ENCODE measurements around the gene LRRIQ1.
"Not testable (repeated sequence)": the region's sequence is repeated elsewhere in the genome, so short reads cannot be mapped to it uniquely, and the experiment has no call there.

LRRIQ1 gene, protein sequence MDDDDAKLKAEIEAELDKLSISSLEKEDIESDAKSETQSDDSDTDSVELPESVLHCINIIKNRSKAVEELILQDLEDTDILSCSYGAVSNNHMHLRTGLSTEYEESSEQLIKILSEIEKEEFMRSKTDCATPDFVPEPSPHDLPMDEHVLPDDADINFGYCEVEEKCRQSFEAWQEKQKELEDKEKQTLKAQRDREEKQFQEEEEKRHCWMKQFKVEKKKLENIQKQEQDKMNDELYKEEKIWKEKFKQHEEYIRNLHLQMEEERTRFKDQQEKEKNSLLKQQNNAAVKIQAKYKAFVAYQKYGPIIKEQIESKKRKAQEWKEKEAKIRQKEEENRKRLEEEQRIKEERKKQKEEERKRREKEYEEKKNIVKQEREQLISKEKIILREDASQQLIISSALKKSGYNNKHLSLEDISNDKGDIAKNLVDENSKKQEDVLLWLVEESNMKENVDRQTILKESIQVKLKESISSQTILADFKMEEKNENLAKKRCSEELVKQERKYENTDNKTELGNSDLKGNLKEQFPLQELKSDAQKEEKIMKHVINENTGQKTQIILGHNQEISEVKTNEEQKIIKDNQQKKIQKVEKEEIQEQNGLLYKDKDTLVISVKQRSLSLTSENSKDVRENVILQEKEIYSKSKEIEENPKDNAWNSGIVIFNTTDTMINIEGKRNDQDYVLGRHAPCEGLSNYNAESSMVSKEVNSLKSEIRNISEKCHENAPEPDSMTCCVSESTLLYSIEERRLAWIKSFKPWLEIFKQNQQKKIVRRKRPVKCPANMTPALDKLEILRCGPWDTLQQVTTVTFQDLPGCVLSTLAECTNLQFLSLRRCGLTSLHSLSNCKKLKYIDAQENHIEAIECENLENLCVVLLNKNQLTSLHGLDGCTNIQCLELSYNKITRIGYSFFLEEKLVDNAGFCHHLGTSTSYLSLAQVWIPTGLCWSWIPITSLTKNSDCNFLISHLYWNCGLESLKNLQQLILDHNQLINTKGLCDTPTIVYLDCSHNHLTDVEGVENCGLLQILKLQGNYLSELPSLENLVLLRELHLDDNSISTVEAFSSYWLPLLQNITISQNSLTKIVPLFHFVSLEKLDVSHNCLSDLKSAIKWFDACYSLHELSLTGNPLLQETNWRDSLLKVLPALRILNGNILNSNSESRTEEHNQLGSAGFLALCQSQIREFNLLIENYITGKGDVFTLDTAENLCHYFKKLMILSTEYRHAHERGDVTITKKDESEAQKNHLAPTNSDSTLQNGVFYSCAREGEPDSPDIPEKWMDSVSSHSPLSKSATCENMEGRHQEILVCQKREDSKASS (N-terminal part only)

DNA sequence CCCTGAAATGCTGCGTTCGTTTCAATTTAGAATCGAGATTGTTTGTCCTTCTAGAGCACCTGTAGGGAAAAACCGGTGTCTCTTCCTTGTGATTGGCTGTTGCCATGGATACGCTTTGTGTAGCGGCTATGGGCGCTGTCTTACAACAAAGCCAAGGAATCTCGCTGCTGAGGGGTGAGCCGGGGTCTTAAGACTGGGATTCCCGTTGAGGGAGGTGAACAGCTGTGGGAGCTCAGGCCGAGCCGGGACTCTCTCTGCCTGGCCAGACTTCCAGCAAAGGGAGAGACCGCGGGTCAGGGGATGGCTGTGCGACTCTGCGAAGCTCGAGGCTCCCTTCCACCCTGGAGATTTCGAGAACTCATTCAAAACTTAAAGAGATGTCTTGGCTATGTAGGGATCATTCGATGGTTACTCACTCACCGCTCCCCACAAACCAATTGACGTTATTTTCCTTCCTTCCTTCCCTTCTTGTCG, at the start of gene LRRIQ1, which contains the start of gene TSPAN19:
TSS of gene LRRIQ1 (plus strand) at position 118 of the 474 bp plus-strand sequence. CDS start 1,826 bp downstream, outside the sequence.
TSS of gene TSPAN19 (minus strand) at position 44 of the 474 bp plus-strand sequence. CDS start 6,331 bp downstream, outside the sequence.
- DNase-seq (ENCODE audit: low read depth, low spot score): no peak

DNA sequence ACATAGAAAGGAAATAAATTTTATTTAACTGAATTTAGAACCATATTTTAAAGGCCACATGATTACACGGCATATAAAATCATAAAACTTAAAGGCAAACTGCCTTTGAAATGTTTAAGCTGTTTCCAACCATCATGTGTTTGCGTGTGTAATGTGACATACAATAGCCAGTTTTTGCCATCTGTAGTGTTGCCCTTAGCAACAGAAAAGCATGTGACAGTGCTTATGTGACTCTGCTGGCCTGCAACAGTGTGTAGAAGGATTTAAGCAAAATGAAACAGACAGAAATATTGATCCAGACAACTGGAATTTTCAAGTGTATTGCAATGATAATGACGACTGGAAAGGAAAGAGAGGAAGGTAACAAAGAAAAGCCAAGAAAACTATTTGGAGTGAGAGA, 49.6 kb upstream of the LRRIQ1 start:
- DNase-seq (ENCODE audit: low read depth, low spot score): no peak

DNA sequence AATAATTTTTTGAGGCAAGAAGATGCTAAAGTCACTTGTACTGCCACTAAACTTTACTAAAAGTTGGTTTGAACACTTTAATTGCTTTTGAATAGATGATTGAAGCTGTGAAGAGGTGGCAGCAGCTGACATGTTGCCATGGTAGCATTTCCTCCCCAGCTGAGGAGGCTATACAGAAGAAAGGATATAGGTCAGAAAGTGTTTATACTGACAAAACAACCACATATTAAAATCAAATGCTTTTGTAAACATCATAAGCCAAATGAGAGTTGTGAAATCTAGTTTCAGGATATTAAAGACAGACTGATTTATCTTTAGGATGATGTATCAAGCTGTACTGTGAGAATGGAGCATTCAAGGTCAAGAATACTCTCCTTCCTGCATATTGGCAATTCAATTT, 41.7 kb upstream of the LRRIQ1 start:
- no peak for DNase-seq (ENCODE audit: low read depth, low spot score)

DNA sequence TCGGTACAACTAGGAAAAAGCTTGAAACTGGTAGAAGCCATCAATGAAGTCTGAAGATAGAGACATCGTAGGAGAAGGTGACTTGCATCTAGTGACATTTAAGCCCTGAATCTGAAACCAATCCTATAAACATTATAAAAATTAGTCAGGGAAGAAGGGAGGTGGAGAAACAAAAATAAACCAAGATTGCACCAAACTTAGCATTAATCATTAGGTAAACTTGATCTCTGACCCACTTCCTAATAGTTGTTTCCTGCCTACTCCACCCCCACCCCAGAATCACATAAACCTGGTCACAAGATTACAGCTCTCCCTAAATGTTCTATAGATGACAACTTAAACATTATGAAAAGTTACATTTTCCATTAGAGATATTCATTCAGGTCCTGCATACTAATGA, 40.5 kb upstream of the LRRIQ1 start:
- DNase-seq (ENCODE audit: low read depth, low spot score): no peak

DNA sequence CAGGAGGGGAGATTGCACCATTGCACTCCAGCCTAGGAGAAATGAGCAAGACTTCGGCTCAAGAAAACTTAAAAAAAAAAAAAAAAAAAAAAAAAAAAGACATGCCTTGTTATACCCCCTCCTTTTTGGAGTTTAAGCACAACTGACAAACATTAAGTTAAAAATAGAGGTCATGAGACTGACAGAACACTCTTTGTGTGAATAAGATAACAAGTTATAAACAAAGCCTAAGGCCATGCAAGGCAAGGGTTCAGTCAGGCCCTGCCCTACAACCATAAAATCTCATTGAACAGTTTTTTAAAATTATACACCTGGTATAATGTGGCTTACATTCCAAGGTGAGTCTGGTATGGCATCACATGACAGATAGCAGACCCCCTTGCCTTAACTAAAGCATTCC, 39.4 kb upstream of the LRRIQ1 start:
- no peak for DNase-seq (ENCODE audit: low read depth, low spot score)

DNA sequence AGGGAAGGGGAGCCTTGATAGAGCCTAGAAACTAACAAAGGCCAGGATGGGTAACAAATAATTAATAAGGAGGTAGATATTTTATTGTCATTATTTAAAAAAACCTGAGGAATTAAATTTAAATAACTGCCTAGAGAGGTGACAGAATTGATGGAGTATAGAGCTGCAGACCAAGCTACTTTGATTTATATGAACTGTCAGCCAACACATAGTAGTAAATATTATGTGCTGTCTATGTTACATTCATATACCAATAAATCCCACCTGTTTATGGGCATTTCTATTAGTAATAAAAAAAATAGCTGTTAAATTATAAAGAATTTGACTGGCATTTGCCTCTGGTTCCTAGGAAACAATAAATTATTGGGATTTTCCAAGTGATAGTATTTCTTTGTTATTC, 37.8 kb upstream of the LRRIQ1 start:
- DNase-seq (ENCODE audit: low read depth, low spot score): no peak

DNA sequence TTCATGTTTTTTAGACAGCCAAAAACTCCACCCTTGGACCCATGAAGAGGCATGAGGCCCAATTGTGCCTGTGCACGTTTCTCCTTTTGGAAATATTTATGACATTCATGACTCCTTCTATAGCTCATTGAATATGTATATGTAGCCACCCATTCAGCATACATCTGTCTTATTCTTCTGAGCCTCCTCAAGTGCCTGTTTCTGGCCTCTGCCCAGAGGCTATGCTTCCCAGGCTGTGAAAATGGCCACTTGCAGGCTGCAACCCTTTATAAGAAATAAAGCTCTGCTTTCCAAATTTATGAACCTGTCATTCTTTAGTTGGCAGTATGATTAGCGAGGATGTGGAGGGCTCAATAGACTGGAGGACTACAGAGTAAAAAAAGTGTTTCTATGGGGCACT, 35.4 kb upstream of the LRRIQ1 start:
- DNase-seq (ENCODE audit: low read depth, low spot score): no peak

DNA sequence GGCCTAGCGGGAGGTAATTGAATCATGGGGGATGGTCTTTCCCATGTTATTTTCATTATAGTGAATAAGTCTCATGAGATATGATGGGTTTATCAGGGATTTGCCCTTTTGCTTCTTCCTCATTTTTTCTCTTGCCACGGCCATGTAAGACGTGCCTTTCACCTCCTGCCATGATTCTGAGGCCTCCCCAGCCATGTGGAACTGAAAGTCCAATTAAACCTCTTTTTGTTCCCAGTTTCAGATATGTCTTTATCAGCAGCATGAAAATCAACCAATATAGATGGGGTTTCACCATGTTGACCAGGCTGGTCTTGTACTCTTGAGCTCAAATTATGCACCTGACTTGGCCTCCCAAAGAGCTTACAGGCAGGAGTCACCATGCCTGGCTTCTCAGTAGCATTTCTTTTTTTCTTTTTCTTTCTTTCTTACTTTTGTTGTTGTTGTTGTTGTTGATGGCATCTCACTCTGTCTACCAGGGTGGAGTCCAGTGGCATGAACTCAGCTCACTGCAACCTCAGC, 33.3 kb upstream of the LRRIQ1 start:
- no peak for DNase-seq (ENCODE audit: low read depth, low spot score)

DNA sequence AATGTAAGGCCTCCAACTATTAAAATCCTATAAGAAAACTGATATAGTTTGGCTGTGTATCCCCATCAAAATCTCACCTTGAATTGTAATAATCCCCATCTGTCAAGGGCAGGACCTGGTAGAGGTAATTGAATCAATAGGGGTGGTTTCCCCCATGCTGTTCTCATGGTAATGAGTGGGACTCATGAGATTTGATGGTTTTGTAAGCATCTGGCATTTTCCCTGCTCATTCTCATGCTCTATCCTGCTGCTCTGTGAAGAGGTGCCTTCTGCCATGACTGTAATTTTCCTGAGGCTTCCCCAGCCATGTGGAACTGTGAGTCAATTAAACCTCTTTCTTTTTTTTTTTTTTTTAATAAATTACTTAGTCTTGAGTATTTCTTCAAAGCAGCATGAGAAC, 31.9 kb upstream of the LRRIQ1 start:
- no peak for DNase-seq (ENCODE audit: low read depth, low spot score)

DNA sequence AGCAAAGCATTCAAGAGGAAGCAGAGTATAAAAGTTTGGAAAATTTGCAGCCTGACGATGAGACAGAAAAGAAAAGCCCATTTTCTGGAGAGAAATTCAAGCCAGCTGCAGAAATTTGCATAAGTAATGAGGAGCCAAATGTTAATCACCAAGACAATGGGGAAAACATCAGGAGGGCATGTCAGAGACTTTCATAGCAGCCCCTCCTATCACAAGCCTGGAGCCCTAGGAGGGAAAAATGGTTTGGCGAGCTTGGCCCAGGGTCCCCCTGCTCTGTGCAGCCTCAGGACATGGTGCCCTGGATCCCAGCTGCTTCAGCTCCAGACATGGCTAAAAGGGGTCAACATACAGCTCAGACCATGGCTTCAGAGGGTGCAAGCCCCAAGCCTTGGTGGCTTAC, 31.1 kb upstream of the LRRIQ1 start:
- not testable (repeated sequence) for DNase-seq (ENCODE audit: low read depth, low spot score)

DNA sequence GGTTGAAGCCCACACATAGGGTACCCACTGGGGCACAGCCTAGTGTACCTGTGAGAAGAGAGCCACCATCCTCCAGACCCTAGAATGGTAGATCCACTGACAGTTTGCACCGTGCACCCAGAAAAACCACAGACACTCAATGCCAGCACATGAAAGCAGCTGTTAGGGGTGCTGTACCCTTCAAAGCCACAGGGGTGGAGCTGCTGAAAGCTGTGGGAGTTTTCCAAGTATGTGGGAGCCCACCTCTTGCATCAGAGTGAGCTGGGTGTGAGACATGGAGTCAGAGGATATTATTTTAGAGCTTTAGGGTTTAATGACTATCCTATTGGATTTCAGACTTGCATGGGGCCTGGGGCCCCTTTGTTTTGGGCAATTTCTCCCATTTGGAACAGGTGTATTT, 30.5 kb upstream of the LRRIQ1 start:
- DNase-seq (ENCODE audit: low read depth, low spot score): no peak

DNA sequence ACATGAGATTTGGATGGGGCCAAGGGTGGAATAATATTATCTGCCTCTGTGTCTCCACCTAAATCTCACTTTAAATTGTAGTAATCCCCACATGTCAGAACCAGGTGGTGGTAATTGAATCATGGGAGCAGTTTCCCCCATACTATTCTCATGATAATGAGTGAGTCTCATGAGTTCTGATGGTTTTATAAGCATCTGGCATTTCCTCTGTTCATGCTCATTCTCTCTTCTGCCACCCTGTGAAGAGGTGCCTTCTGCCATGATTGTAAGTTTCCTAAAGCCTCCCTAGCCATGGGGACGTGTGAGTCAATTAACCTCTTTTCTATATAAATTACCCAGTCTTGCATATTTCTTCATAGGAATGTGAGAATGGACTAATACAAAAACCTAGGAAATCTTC, 29.9 kb upstream of the LRRIQ1 start:
- DNase-seq (ENCODE audit: low read depth, low spot score): no peak

DNA sequence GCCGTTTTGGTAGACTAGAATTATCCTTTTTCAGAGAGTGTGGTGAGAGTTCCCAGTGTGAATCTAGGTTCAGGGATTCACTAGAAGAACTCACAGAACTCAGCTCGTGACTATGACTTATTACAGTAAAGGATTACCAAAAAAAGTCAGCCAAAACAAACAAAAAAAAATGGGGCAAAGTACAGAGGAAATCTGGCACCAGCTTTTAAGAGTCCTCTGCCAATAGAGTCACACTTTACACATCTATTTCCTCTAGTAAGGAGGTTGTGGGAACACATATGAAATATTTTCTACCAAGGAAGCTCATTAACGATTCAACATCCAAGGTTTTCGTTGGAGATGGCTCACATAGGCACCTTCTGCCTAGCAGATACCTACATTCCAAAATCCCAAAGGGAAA, 28.3 kb upstream of the LRRIQ1 start:
- no peak for DNase-seq (ENCODE audit: low read depth, low spot score)

DNA sequence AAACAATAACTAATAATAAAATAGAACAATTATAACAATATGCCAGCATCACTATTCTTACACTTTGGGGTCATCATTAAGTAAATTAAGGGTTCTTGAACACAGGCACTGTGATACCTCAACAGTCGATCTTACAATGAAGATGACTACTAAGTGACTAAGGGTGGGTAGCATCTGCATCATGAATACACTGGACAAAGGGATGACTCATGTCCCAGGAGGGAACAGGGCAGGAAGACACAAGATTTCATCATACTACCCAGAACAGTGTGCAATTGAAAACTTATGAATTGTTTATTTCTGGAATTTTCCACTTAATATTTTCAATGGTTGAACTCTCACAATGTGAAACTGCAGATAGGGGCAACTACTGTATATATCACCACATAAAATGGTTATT, 19.7 kb upstream of the LRRIQ1 start:
- no peak for DNase-seq (ENCODE audit: low read depth, low spot score)

DNA sequence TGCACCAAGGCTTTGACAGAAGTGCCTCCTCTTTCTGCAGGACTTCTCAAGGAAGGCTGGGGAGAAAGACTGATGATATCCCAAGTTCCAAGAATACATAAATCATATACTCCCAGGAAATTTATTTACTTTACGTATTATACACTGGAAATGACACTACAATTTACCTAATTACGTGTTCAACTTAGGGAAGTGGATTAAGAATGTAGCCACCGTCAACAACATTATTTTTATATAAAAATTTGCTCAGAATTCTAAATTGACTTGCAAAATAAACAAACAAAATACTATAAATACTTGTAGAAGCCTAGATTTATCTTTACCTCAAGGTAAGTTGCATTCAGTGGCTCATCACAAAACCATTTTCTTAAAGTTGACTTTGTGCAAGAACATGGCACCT, 19.0 kb upstream of the LRRIQ1 start:
- no peak for DNase-seq (ENCODE audit: low read depth, low spot score)

DNA sequence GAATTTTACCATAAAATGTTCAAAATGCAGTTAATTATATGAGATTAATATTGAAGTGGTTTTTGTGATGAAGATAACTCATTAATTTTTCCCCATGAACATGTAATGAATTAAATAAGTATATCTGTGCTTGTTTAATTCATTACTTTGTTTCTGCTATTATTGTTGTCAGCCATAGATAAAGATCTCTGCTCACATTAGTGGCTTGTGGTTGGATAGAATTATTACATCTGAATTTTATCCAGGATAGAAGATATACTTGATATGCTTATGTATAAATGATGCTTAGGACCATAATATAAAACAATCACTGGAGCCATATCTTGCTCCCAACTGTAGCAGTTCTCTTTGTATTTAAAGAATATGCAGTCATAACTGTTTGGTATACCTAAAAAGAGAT, 18.5 kb upstream of the LRRIQ1 start:
- DNase-seq (ENCODE audit: low read depth, low spot score): no peak

DNA sequence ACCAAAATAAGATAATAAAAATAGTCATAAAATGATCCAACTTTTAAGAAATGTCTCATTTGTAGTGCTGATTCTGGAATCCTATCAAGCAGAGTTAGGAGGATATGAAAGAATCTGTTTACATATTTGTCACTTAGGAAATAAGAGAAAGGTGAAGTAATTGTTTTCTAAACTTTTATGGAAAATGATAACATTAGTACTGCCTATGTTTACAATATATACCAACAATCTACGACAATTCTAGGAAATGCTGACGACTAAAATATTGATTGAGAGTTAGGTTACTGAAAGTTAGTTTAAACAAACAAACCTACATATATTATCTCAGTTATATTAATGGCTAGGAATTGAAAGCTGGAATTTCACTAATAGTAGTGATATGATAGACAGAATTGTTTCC, 18.1 kb upstream of the LRRIQ1 start:
- DNase-seq (ENCODE audit: low read depth, low spot score): no peak

DNA sequence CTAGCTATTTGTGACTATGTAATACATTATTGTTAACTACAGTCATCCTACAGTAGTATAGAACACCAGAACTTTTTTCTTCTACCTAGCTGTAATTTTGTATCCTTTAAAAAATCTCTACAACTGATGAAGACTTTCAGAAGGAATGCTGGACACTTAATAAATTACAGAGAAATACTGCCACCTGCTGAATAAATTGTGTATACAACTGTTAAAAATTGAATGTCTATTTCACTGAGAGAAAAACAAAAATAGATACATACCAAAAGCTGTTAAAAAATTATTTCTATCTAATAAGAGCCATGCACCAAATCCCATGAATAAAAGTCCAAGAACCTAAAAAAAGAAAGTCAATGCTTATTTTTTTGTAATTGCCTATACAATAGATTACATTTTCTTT, 6.7 kb upstream of the LRRIQ1 start:
- DNase-seq (ENCODE audit: low read depth, low spot score): no peak

DNA sequence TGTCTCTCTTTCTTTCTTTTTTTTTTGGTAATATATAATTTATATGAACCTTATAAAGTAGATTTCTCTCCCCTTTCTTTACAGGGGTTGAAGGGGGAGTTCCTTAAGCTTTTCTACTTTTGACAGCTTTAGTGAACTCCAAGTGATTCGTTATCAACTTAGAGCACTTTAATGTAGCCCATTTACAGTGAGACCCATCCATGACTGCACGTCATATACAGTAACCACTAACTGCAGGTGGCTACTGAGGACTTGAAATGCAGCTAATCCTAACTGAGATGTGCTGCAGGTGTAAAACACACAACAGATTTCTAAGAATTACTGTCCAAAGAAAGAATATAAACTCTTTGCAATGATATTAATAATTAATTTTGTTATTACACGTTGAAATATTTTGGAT, 582 bp downstream of the LRRIQ1 start:
- DNase-seq (ENCODE audit: low read depth, low spot score): no peak

DNA sequence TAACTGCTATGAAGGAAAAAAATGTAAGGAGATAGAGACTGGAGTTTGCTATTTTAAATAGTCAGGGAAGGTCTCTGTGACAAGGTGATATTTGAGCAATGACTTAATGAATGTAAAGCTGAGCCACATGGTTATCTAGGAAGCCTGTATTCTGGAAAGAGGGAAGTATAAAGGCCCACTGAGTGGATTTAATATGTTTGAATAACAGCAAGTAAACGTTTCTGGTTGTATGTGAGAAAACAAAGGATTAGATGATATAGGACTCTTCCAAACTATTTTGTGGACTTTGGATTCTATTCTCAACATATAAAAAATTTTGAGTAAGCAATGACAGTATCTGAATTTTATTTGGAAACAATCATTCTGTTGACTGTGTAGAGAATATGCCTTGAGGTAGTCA, 5.2 kb downstream of the LRRIQ1 start:
- no peak for DNase-seq (ENCODE audit: low read depth, low spot score)

DNA sequence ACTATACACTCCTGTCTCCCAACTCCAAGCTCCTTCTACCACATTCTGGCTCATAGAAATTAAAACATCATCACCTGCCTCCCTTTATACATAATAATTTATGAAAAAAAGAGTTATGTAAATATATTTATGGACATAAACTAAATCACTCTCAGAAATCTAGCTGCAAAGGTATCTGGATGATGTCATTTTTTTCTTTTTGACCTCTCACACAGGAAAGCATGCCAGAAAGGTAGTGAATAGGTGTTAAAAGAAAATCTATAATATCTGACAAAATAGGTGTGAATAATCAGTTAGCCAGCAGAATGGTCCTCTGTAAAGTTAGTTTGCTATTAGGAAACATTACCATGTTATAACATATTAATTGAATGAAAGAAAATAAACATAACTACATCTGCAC, 7.7 kb downstream of the LRRIQ1 start:
- DNase-seq (ENCODE audit: low read depth, low spot score): no peak
